Ishikawa (cell line): ENCODE measurements around the gene WFDC1.

Source experiments
- CEBPB ChIP-seq: IDR thresholded peaks from 2 replicates; pipeline ENCODE4 v1.6.1; 2012
- CREB1 ChIP-seq: IDR thresholded peaks from 2 replicates; pipeline ENCODE4 v1.6.1; 2012; ENCODE audit warnings: low read depth
- EGR1 ChIP-seq: IDR thresholded peaks from 2 replicates; pipeline ENCODE4 v1.6.1; 2012
- EP300 ChIP-seq: IDR thresholded peaks from 2 replicates; pipeline ENCODE4 v1.6.1; 2012; ENCODE audit warnings: borderline replicate concordance
- FOXM1 ChIP-seq: IDR thresholded peaks from 2 replicates; pipeline ENCODE4 v1.6.1; 2012; ENCODE audit warnings: low read depth, borderline replicate concordance
- MAX ChIP-seq: IDR thresholded peaks from 2 replicates; pipeline ENCODE4 v1.6.1; 2012
- NFIC ChIP-seq: IDR thresholded peaks from 2 replicates; pipeline ENCODE4 v1.6.1; 2012
- RAD21 ChIP-seq: IDR thresholded peaks from 2 replicates; pipeline ENCODE4 v1.6.1; 2012; ENCODE audit warnings: low read depth
- REST ChIP-seq: IDR thresholded peaks from 2 replicates; pipeline ENCODE4 v1.6.1; 2012; ENCODE audit warnings: low read depth, mild to moderate bottlenecking
- TAF1 ChIP-seq: IDR thresholded peaks from 2 replicates; pipeline ENCODE4 v1.6.1; 2012; ENCODE audit warnings: low read depth, mild to moderate bottlenecking
- TEAD4 ChIP-seq: IDR thresholded peaks from 2 replicates; pipeline ENCODE4 v1.6.1; 2012
- USF1 ChIP-seq: IDR thresholded peaks from 2 replicates; pipeline ENCODE4 v1.6.1; 2012
- YY1 ChIP-seq: IDR thresholded peaks from 2 replicates; pipeline ENCODE4 v1.6.1; 2012; ENCODE audit warnings: low read depth
- ZBTB7A ChIP-seq: IDR thresholded peaks from 2 replicates; pipeline ENCODE4 v1.6.1; 2012; ENCODE audit warnings: low read depth

The WFDC1 gene

DNA sequence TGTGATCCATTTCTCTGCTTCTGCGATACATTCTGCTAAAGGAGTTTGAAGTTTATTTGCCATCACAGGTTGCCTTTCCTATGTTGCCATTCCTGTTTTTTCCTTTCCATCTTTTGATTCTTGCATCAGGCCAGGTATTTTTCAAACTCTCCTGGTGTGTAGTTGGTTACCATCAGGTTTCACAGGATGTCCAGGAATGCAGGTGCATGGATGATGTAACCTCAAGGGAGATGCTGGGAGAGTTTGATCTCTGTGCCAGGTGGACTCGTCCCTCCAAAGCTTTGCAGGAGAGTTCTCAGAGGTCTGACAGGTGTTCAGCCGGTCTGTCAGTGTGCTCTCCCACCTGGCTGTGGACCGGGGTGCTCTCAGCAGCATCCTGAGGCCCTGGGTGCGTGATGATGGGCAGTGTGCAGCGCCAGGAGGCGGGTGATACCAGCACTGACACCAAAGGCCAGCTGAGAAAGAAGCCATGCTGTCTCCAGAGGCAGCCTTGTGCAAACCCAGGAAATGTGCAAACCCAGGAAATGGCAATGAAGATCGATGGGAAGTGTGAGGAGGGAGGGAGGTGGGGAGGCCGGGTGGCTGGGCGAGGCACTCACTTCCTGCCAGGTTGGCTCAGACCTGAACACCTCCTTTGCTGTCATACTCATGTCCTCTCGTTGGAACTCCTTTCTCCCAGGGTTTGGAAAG is 75.4 kb downstream of the WFDC1 start:
- TF ChIP-seq CREB1, result no peak
- TF ChIP-seq REST, result no peak
- peak; percentile 48 for TF ChIP-seq TEAD4
- TF ChIP-seq ZBTB7A, result no peak
- TF ChIP-seq EP300, result no peak
- TF ChIP-seq YY1, result no peak
- no peak for TF ChIP-seq TAF1

GRCh38 chr16:84370723-84371552 is 76.3 kb downstream of the WFDC1 start:
- TF ChIP-seq REST, result no peak
- TF ChIP-seq EP300, result no peak
- TF ChIP-seq CEBPB, result no peak
- TF ChIP-seq RAD21, result no peak
- TF ChIP-seq FOXM1, result no peak
- no peak for TF ChIP-seq MAX
- TF ChIP-seq USF1, result no peak
- TF ChIP-seq EGR1, result no peak
- no peak for TF ChIP-seq ZBTB7A
- TF ChIP-seq CREB1, result no peak
- no peak for TF ChIP-seq NFIC

DNA sequence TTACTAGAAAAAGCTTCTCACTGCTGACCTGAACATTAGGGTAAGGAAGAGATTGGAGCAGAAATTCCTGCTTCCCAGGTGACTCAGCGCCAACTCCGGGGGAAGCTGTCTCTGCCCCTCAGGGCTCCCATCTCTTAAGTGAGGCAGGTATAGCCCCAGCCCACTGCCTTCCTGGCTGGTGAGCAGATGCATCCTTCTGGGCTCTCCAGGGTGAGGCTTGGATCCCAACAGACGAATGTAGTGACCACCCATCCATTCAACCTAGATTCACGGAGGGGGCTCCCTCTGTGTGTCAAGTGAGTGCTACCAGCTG is 76.8 kb downstream of the WFDC1 start:
- TF ChIP-seq REST (no peak), YY1 (no peak)

GRCh38 chr16:84373907-84374489 is 79.3 kb downstream of the WFDC1 start:
- TF ChIP-seq FOXM1 (no peak), TEAD4 (no peak), RAD21 (no peak), TAF1 (no peak), EP300 (no peak), EGR1 (no peak), ZBTB7A (no peak)

DNA sequence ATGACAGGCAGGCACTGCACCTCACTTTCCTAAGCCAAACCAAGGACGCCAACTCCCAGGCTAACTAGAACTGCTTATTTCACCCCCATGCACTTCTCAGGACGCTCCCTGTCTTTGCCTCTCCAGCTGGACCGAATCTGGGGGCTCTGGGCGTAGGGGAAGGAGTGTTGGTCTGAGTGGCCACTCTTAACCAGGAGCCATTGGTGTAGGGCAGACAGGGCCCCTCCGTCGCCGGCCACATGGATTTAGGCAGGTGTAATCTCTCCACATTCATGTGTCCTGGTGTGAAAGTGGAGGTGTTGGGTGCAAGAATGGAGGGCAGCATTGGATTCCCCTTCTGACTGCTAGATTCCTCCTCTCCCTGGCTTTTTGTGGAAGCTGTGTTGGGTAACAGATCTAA is 83.4 kb downstream of the WFDC1 start:
- TF ChIP-seq USF1 (no peak), TEAD4 (no peak), ZBTB7A (no peak), CEBPB (no peak), TAF1 (no peak), CREB1 (no peak), REST (no peak)
